GM15510 (cell line): ENCODE results near the gene GATA3.

Experiments
- POLR2A ChIP-seq: IDR thresholded peaks from 3 replicates; pipeline ENCODE4 v1.6.1; 2011; ENCODE audit warnings: borderline replicate concordance; ENCODE audit not compliant: insufficient read length; ENCODE audit errors: extremely low read depth

Gene GATA3

GRCh38 chr10:8044908-8045725 is 9.4 kb upstream of the GATA3 start:
- no peak for TF ChIP-seq POLR2A

- no peak for TF ChIP-seq POLR2A
These were observed 8.6 kb upstream of the GATA3 start for GRCh38 chr10:8045726-8046494.

GRCh38 chr10:8047452-8048280 is 6.8 kb upstream of the GATA3 start:
- TF ChIP-seq POLR2A, result no peak

GRCh38 chr10:8048281-8049008 is 6.0 kb upstream of the GATA3 start:
- no peak for TF ChIP-seq POLR2A

- no peak for TF ChIP-seq POLR2A
These were observed 5.2 kb upstream of the GATA3 start for GRCh38 chr10:8049045-8049864.

- TF ChIP-seq POLR2A, result no peak
These were observed 4.5 kb upstream of the GATA3 start for GRCh38 chr10:8049865-8050555.

- no peak for TF ChIP-seq POLR2A
These were observed 3.9 kb upstream of the GATA3 start for GRCh38 chr10:8050556-8051108.

GRCh38 chr10:8051109-8051821 is 3.2 kb upstream of the GATA3 start:
- no peak for TF ChIP-seq POLR2A

- no peak for TF ChIP-seq POLR2A
These were observed 2.6 kb upstream of the GATA3 start for GRCh38 chr10:8051851-8052257.

- no peak for TF ChIP-seq POLR2A
These were observed 2.0 kb upstream of the GATA3 start for GRCh38 chr10:8052341-8052955.

GRCh38 chr10:8052956-8053445 is 1.5 kb upstream of the GATA3 start:
- TF ChIP-seq POLR2A, result no peak
